Choroid plexus epithelial cell (primary cell): Measurements from ENCODE around the gene MYO1G.
"Not testable (repeated sequence)": the region's sequence is repeated elsewhere in the genome, so short reads cannot be mapped to it uniquely, and the experiment has no call there.

Source experiments
- DNase-seq: peaks from one replicate; pipeline ENCODE4 v3.0.0-alpha.2; 2010; ENCODE audit warnings: low read depth
- H3K4me3 ChIP-seq: 2 replicates; pipeline ENCODE4 v1.5.1; 2011; ENCODE audit warnings: low read depth, mild to moderate bottlenecking, control low read depth, low read length, moderate library complexity
- TF ChIP-seq, protein P1 (sequence below): conservative IDR thresholded peaks from 2 replicates; pipeline ENCODE4 v1.5.1; 2011; ENCODE audit warnings: low read depth, mild to moderate bottlenecking, control low read depth, inconsistent platforms, low read length, moderate library complexity

The MYO1G gene

DNA sequence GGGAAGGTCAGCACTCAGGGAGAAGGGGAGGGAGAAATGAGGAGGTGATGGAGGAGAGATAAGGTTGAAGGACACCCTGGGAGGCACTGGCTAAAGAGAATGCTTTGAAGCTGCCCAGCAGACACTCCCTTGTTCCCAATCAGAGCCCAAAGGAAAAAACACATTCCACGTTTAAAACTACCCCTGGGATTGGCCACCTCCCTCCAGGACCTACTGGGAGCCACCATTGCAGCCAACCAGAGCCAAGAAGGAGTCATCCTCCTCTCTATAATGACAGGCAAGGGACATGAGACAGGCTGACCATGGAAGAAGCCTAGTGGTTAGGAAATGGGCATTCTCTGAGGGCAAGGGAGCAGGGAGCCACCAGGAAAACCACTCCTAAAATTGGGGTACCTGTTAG lies 43.8 kb downstream of the MYO1G start:
- no peak overlapping the region for H3K4me3 ChIP-seq
- TF ChIP-seq, protein P1, sequence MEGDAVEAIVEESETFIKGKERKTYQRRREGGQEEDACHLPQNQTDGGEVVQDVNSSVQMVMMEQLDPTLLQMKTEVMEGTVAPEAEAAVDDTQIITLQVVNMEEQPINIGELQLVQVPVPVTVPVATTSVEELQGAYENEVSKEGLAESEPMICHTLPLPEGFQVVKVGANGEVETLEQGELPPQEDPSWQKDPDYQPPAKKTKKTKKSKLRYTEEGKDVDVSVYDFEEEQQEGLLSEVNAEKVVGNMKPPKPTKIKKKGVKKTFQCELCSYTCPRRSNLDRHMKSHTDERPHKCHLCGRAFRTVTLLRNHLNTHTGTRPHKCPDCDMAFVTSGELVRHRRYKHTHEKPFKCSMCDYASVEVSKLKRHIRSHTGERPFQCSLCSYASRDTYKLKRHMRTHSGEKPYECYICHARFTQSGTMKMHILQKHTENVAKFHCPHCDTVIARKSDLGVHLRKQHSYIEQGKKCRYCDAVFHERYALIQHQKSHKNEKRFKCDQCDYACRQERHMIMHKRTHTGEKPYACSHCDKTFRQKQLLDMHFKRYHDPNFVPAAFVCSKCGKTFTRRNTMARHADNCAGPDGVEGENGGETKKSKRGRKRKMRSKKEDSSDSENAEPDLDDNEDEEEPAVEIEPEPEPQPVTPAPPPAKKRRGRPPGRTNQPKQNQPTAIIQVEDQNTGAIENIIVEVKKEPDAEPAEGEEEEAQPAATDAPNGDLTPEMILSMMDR, result no peak
- no peak for DNase-seq

DNA sequence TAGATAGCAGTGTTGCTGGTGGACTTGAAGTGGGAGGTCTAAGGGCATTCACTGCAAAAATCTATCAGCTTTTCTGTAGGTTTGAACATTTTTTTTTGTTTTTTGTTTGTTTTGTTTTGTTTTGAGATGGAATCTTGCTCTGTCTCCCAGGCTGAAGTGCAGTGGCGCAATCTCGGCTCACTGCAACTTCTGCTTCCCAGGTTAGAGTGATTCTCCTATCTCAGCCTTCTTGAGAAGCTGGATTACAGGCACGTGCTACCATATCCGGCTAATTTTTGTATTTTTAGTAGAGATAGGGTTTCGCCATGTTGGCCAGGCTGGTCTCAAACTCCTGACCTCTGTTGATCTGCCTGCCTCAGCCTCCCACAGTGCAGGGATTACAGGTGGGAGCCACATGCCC lies 44.3 kb downstream of the MYO1G start:
- H3K4me3 ChIP-seq, DNase-seq: not testable (repeated sequence)

- no peak for DNase-seq
- TF ChIP-seq, protein P1, result no peak
- no peak overlapping the region for H3K4me3 ChIP-seq
Observed at GRCh38 chr7:44930921-44931320, 47.9 kb downstream of the MYO1G start.

DNA sequence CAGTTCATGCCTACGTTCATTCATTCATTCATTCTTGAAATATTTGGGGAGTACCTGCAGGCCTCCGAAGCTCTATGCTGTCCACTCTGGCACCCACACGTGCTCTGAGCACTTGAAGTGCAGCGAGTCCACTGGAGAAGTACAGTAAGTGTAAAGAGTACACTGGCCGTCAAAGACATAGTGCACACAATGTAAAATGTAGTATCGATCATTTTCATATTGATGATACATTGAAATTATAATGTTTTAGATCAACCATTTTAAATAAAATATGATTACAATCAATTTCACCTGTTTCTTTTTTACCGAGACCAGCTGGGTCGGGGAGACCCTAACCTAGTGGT lies 56.5 kb downstream of the MYO1G start:
- DNase-seq, result no peak
- no peak overlapping the region for H3K4me3 ChIP-seq
- TF ChIP-seq, protein P1, result no peak

DNA sequence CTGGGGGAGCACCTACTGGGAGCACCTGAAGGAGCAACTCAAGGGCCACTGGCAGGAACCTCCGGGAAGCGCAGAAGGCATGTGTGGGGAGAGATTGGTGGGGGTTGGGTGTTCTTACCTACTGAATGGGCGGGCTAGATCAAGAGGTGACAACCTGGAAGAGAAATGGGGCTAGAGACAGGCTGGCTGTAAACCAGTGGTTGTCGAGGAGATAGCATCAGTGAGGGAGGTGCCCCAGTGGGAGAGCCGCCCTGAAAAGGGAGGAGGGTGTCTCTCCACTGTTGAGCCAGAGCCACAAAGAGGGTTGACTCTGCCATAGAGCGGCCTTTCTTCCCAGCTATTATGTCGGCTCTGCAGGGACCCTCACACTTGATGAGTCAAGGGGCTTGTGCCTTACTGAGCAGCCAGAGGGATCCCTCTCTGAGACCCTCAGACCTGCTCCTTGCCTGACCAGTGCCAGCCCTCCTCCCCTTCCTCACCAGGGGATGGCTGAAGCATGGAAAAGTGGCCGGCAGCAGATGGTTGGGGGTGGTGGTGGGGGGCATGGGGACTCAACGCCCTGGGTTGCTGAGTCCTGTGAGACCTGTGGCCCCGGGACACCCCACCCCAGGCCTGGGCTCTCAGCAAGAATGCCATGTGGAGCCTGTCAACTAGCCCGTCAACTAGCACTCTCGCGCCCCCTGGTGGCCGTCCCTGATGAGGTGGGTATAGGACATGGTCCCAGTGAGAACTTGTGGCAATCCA lies 57.0 kb downstream of the MYO1G start:
- TF ChIP-seq, protein P1, result peak; percentile 88
- H3K4me3 ChIP-seq, result no peak overlapping the region

GRCh38 chr7:44920119-44920518 lies 58.7 kb downstream of the MYO1G start:
- TF ChIP-seq, protein P1, result no peak
- DNase-seq, result no peak
- no peak overlapping the region for H3K4me3 ChIP-seq

More for the DNA sequence above, 57.0 kb downstream of the MYO1G start:
- DNase-seq, result peak; percentile 83

- TF ChIP-seq, protein P1, result no peak
- H3K4me3 ChIP-seq, result no peak overlapping the region
- no peak for DNase-seq
Observed at GRCh38 chr7:44918029-44918428, 60.8 kb downstream of the MYO1G start.
